ENCODE data around the gene ACSL1.
"Not testable (repeated sequence)": the region's sequence is repeated elsewhere in the genome, so short reads cannot be mapped to it uniquely, and the experiment has no call there.

ACSL1 gene

GRCh38 chr4:184790826-184791225 lies 34.9 kb downstream of the ACSL1 start:
- no peak for DNase-seq (ENCODE audit: low read depth)
- no peak overlapping the region for H3K4me3 ChIP-seq (ENCODE audit: low read length)
- no peak for TF ChIP-seq CTCF (conservative IDR thresholded peaks at IDR 0.05; ENCODE audit: low read length)

- H3K4me3 ChIP-seq (ENCODE audit: low read length) = no peak overlapping the region
- no peak for TF ChIP-seq CTCF (conservative IDR thresholded peaks at IDR 0.05; ENCODE audit: low read length)
- no peak for DNase-seq (ENCODE audit: low read depth)
These were observed 37.8 kb downstream of the ACSL1 start for GRCh38 chr4:184787766-184788503.

- no peak for TF ChIP-seq CTCF (conservative IDR thresholded peaks at IDR 0.05; ENCODE audit: low read length)
- H3K4me3 ChIP-seq (ENCODE audit: low read length) = no peak overlapping the region
- DNase-seq (ENCODE audit: low read depth) = no peak
These were observed 40.0 kb downstream of the ACSL1 start for GRCh38 chr4:184785813-184786212.

GRCh38 chr4:184784628-184785257 lies 41.0 kb downstream of the ACSL1 start:
- DNase-seq (ENCODE audit: low read depth) = peak; percentile 26
- H3K4me3 ChIP-seq (ENCODE audit: low read length) = no peak overlapping the region

GRCh38 chr4:184782731-184783373 lies 42.9 kb downstream of the ACSL1 start:
- TF ChIP-seq CTCF (conservative IDR thresholded peaks at IDR 0.05; ENCODE audit: low read length) = no peak
- H3K4me3 ChIP-seq (ENCODE audit: low read length) = no peak overlapping the region
- no peak for DNase-seq (ENCODE audit: low read depth)

More at GRCh38 chr4:184784628-184785257, 41.0 kb downstream of the ACSL1 start:
- no peak for TF ChIP-seq CTCF (conservative IDR thresholded peaks at IDR 0.05; ENCODE audit: low read length)

GRCh38 chr4:184779160-184779559 lies 46.6 kb downstream of the ACSL1 start:
- not testable (repeated sequence) for DNase-seq (ENCODE audit: low read depth)

GRCh38 chr4:184778325-184778724 lies 47.4 kb downstream of the ACSL1 start:
- no peak overlapping the region for H3K4me3 ChIP-seq (ENCODE audit: low read length)
- no peak for TF ChIP-seq CTCF (conservative IDR thresholded peaks at IDR 0.05; ENCODE audit: low read length)
- DNase-seq (ENCODE audit: low read depth) = no peak

More at GRCh38 chr4:184779160-184779559, 46.6 kb downstream of the ACSL1 start:
- H3K4me3 ChIP-seq (ENCODE audit: low read length) = not testable (repeated sequence)

Measured in AG10803 (cell line).